Measurements from ENCODE around the gene DST.

Gene DST

GRCh38 chr6:56671160-56671559, 28.5 kb upstream of the DST start:
- H3K4me3 ChIP-seq (replicated peaks; ENCODE audit: insufficient read depth, low read length) = no peak overlapping the region
- no peaks in the 10 kb centered on the region for H3K27me3 ChIP-seq (ENCODE audit: insufficient read depth, poor library complexity, severe bottlenecking)
- H3K27ac ChIP-seq (replicated peaks) = no peak overlapping the region
- TF ChIP-seq POLR2AphosphoS5 (IDR thresholded peaks at IDR 0.05; ENCODE audit: low read depth) (no peak), CTCF (IDR thresholded peaks at IDR 0.05; ENCODE audit: insufficient read depth, low read length) (no peak), SPI1 (IDR thresholded peaks at IDR 0.05; ENCODE audit: borderline replicate concordance, low read depth) (no peak), GABPA (IDR thresholded peaks at IDR 0.05; ENCODE audit: low read depth) (no peak), REST (IDR thresholded peaks at IDR 0.05; ENCODE audit: insufficient replicate concordance, low read depth) (no peak)
- no peak for DNase-seq (ENCODE audit: low read depth in 1 of 2, low spot score in 1 of 2)

- Histone ChIP-seq H3K27ac (replicated peaks) (no peak overlapping the region), H3K27me3 (ENCODE audit: insufficient read depth, poor library complexity, severe bottlenecking) (no peaks in the 10 kb centered on the region), H3K4me3 (replicated peaks; ENCODE audit: insufficient read depth, low read length) (no peak overlapping the region)
- TF ChIP-seq GABPA (IDR thresholded peaks at IDR 0.05; ENCODE audit: low read depth) (no peak), CTCF (IDR thresholded peaks at IDR 0.05; ENCODE audit: insufficient read depth, low read length) (no peak), POLR2AphosphoS5 (IDR thresholded peaks at IDR 0.05; ENCODE audit: low read depth) (no peak), SPI1 (IDR thresholded peaks at IDR 0.05; ENCODE audit: borderline replicate concordance, low read depth) (no peak), REST (IDR thresholded peaks at IDR 0.05; ENCODE audit: insufficient replicate concordance, low read depth) (no peak)
- no peak for DNase-seq (ENCODE audit: low read depth in 1 of 2, low spot score in 1 of 2)
Measured at GRCh38 chr6:56669041-56669440, 26.4 kb upstream of the DST start.

- DNase-seq (ENCODE audit: low read depth in 1 of 2, low spot score in 1 of 2) = no peak
- no peaks in the 10 kb centered on the region for H3K27me3 ChIP-seq (ENCODE audit: insufficient read depth, poor library complexity, severe bottlenecking)
- no peak overlapping the region for H3K4me3 ChIP-seq (replicated peaks; ENCODE audit: insufficient read depth, low read length)
- TF ChIP-seq REST (IDR thresholded peaks at IDR 0.05; ENCODE audit: insufficient replicate concordance, low read depth) = no peak
- TF ChIP-seq GABPA (IDR thresholded peaks at IDR 0.05; ENCODE audit: low read depth) = no peak
- TF ChIP-seq CTCF (IDR thresholded peaks at IDR 0.05; ENCODE audit: insufficient read depth, low read length) = no peak
- TF ChIP-seq SPI1 (IDR thresholded peaks at IDR 0.05; ENCODE audit: borderline replicate concordance, low read depth) = no peak
- TF ChIP-seq POLR2AphosphoS5 (IDR thresholded peaks at IDR 0.05; ENCODE audit: low read depth) = no peak
- H3K27ac ChIP-seq (replicated peaks) = no peak overlapping the region
Measured at GRCh38 chr6:56668158-56668557, 25.5 kb upstream of the DST start.
